ENCODE data around the gene CAMLG. TPM values are rescaled to one million over a fixed set of nuclear protein-coding genes. Genes with fewer than 3 reads are reported as not detected.
"Not testable (repeated sequence)": the region's sequence is repeated elsewhere in the genome, so short reads cannot be mapped to it uniquely, and the experiment has no call there.

The CAMLG gene
- total RNA-seq, 1 experiment from 2014 or later: 19.5 TPM

GRCh38 chr5:134708301-134708700 lies 30.0 kb upstream of the CAMLG start:
- Histone ChIP-seq H3K9me3 (ENCODE audit: low read length) (no peaks in the 10 kb centered on the region), H3K27ac (ENCODE audit: low read length) (no peak overlapping the region), H3K27me3 (ENCODE audit: low read length) (no peaks in the 10 kb centered on the region), H3K9ac (ENCODE audit: low read length) (no peak overlapping the region), H3K79me2 (ENCODE audit: low read length) (no peaks in the 10 kb centered on the region), H3K36me3 (ENCODE audit: low read depth, low read length) (0 out of 2 replicates have a peak, but pooled peaks cover 2% of the 10 kb centered on the region), H3K9me2 (replicated peaks; ENCODE audit: low read length) (no peaks in the 10 kb centered on the region), H4K20me1 (ENCODE audit: low read length) (no peaks in the 10 kb centered on the region), H3K4me3 (ENCODE audit: low read length) (no peak overlapping the region), H2AFZ (ENCODE audit: low read length) (no peak overlapping the region), H3K4me1 (ENCODE audit: insufficient read depth, low read length) (no peaks in the 10 kb centered on the region), H3K4me2 (ENCODE audit: low read length) (no peak overlapping the region), H3F3A (ENCODE audit: low read length, unreplicated experiment) (no peaks in the 10 kb centered on the region)
- intact Hi-C loops (cut with micrococcal nuclease): no loop called here
- ATAC-seq (no peak), DNase-seq (no peak)
- ChIA-PET POLR2A (ENCODE audit: unreplicated experiment) (no interaction called here), CTCF (no interaction called here)
- no TSS peak for BruUV-seq (replicated peaks)
- no peak for TF ChIP-seq EZH2phosphoT487 (IDR thresholded peaks at IDR 0.05; ENCODE audit: borderline replicate concordance, low read length)
- TF ChIP-seq CTCF (conservative IDR thresholded peaks at IDR 0.05; ENCODE audit: low read depth, low read length): no peak
- TF ChIP-seq EZH2 (IDR thresholded peaks at IDR 0.05; ENCODE audit: low read length, unreplicated experiment): no peak

- H3K9me3 ChIP-seq (ENCODE audit: low read length): no peaks in the 10 kb centered on the region
- no peaks in the 10 kb centered on the region for H3K27me3 ChIP-seq (ENCODE audit: low read length)
- H2AFZ ChIP-seq (ENCODE audit: low read length): no peak overlapping the region
- no peak for DNase-seq
- intact Hi-C loops (cut with micrococcal nuclease): no loop called here
- H3K4me3 ChIP-seq (ENCODE audit: low read length): no peak overlapping the region
- no peaks in the 10 kb centered on the region for H3K4me1 ChIP-seq (ENCODE audit: insufficient read depth, low read length)
- BruUV-seq (replicated peaks): no TSS peak
- H3K27ac ChIP-seq (ENCODE audit: low read length): no peak overlapping the region
- POLR2A ChIA-PET (ENCODE audit: unreplicated experiment): no interaction called here
- no peaks in the 10 kb centered on the region for H3K9me2 ChIP-seq (replicated peaks; ENCODE audit: low read length)
- no peak overlapping the region for H3K4me2 ChIP-seq (ENCODE audit: low read length)
- CTCF ChIA-PET: no interaction called here
- ATAC-seq: no peak
- no peak overlapping the region for H3K9ac ChIP-seq (ENCODE audit: low read length)
- H3K36me3 ChIP-seq (ENCODE audit: low read depth, low read length): no peaks in the 10 kb centered on the region; the same call in 1 of the 2 replicates
- TF ChIP-seq CTCF (conservative IDR thresholded peaks at IDR 0.05; ENCODE audit: low read depth, low read length) (no peak), EZH2phosphoT487 (IDR thresholded peaks at IDR 0.05; ENCODE audit: borderline replicate concordance, low read length) (no peak), EZH2 (IDR thresholded peaks at IDR 0.05; ENCODE audit: low read length, unreplicated experiment) (no peak)
- no peaks in the 10 kb centered on the region for H3F3A ChIP-seq (ENCODE audit: low read length, unreplicated experiment)
- no peaks in the 10 kb centered on the region for H3K79me2 ChIP-seq (ENCODE audit: low read length)
- H4K20me1 ChIP-seq (ENCODE audit: low read length): no peaks in the 10 kb centered on the region
These were observed 24.2 kb upstream of the CAMLG start for GRCh38 chr5:134714120-134714519.

GRCh38 chr5:134714541-134714940 lies 23.8 kb upstream of the CAMLG start:
- Histone ChIP-seq H4K20me1 (ENCODE audit: low read length) (no peaks in the 10 kb centered on the region), H3K4me1 (ENCODE audit: insufficient read depth, low read length) (no peaks in the 10 kb centered on the region), H3F3A (ENCODE audit: low read length, unreplicated experiment) (no peaks in the 10 kb centered on the region), H3K4me2 (ENCODE audit: low read length) (no peak overlapping the region), H3K9ac (ENCODE audit: low read length) (no peak overlapping the region), H3K36me3 (ENCODE audit: low read depth, low read length) (no peaks in the 10 kb centered on the region; the same call in 1 of the 2 replicates), H3K9me3 (ENCODE audit: low read length) (no peaks in the 10 kb centered on the region), H3K79me2 (ENCODE audit: low read length) (no peaks in the 10 kb centered on the region), H2AFZ (ENCODE audit: low read length) (no peak overlapping the region), H3K27me3 (ENCODE audit: low read length) (no peaks in the 10 kb centered on the region), H3K9me2 (replicated peaks; ENCODE audit: low read length) (no peaks in the 10 kb centered on the region), H3K27ac (ENCODE audit: low read length) (no peak overlapping the region), H3K4me3 (ENCODE audit: low read length) (no peak overlapping the region)
- intact Hi-C loops (cut with micrococcal nuclease): no loop called here
- CTCF ChIA-PET: no interaction called here
- DNase-seq (no peak), ATAC-seq (no peak)
- POLR2A ChIA-PET (ENCODE audit: unreplicated experiment): no interaction called here
- BruUV-seq (replicated peaks): no TSS peak
- TF ChIP-seq CTCF (conservative IDR thresholded peaks at IDR 0.05; ENCODE audit: low read depth, low read length) (no peak), EZH2 (IDR thresholded peaks at IDR 0.05; ENCODE audit: low read length, unreplicated experiment) (no peak), EZH2phosphoT487 (IDR thresholded peaks at IDR 0.05; ENCODE audit: borderline replicate concordance, low read length) (no peak)

- CTCF ChIA-PET; H2AFZ ChIP-seq (ENCODE audit: low read length); POLR2A ChIA-PET (ENCODE audit: unreplicated experiment); H3K4me3 ChIP-seq (ENCODE audit: low read length); H3K27me3 ChIP-seq (ENCODE audit: low read length); H3K9me2 ChIP-seq (replicated peaks; ENCODE audit: low read length); H3K36me3 ChIP-seq (ENCODE audit: low read depth, low read length); H4K20me1 ChIP-seq (ENCODE audit: low read length); H3K27ac ChIP-seq (ENCODE audit: low read length); H3K4me1 ChIP-seq (ENCODE audit: insufficient read depth, low read length); DNase-seq; H3K79me2 ChIP-seq (ENCODE audit: low read length); H3K9ac ChIP-seq (ENCODE audit: low read length); H3K4me2 ChIP-seq (ENCODE audit: low read length); intact Hi-C loops (cut with micrococcal nuclease); H3F3A ChIP-seq (ENCODE audit: low read length, unreplicated experiment); H3K9me3 ChIP-seq (ENCODE audit: low read length); BruUV-seq (replicated peaks); ATAC-seq: not testable (repeated sequence)
These were observed 22.9 kb upstream of the CAMLG start for GRCh38 chr5:134715466-134715865.

Measured in PC-3 (cell line).